Right ventricle myocardium superior (tissue), 1 donor: ENCODE measurements around the gene AKR1B1. TPM values are rescaled to one million over a fixed set of nuclear protein-coding genes. Genes with fewer than 3 reads are reported as not detected.

Experiments used
- total RNA-seq: library from RNA; stranded (reverse); fragmentation: NEBNext Ultra II Directional; extraction: Animal tissue kit (Norgen Biotek cat#: 25700); gene quantifications from one replicate; pipeline ENCODE4 v1.2.1, GENCODE V29; 2021
- donor health status: DM: no; HTN: yes; CAD: no; lungs with severe emphysema.

The AKR1B1 gene
- total RNA-seq, 1 donor from 2014 or later, result 208 TPM

Other genes with a start within 250 kb of the AKR1B1 start
- gene SLC35B4, start 142.2 kb downstream of the AKR1B1 start, total RNA-seq, result 5.8 TPM
- 0.40 TPM for gene AKR1B10, start 68.5 kb upstream of the AKR1B1 start, total RNA-seq
- not detected for gene AKR1B15, start 90.0 kb upstream of the AKR1B1 start, total RNA-seq
- gene BPGM, start 187.8 kb upstream of the AKR1B1 start, total RNA-seq, result 12.3 TPM